NOMO-1 treated with DMSO at 0.1 percent for 48 hours (cell line): ENCODE results near the gene PTGIR.

ENCODE experiments used
- DNase-seq: peaks from one replicate; lab custom pipeline; 2025; ENCODE audit not compliant: unreplicated experiment; lab: John Stamatoyannopoulos, UW

PTGIR gene

DNA sequence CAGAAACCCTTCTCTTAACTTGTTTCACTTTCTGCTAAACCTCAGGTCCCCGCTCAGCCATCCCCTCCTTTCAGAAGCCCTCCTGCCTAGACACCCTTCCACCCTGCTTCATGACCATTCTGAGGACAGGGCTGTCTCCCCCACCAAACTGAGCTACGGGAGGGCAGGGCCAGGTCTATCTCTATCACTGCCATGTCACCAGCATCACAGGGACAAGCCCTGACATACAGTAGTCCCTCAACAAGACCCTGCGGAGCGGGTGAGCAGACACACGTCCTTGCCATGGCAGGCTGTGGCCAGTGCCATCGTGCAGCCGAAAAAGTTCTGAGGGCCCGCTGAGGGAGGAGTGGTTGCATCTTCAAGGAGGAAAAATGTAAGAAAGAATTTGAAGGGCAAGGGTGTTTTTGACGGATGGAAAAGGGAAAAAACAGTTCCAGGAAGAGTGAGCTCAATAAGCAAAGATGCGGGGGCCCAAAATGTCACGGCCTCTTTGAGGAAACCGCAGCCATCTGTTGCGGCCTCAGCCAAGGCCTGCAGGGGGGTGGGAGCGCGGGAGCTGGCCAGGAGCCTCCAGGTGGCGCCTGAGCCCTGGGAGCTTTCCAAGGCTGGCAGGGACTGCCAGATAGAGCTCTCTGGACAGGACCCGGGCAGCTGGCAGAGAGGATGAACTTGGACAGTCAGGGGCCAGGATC lies 8.1 kb downstream of the PTGIR start:
- DNase-seq = peak; percentile 19

DNA sequence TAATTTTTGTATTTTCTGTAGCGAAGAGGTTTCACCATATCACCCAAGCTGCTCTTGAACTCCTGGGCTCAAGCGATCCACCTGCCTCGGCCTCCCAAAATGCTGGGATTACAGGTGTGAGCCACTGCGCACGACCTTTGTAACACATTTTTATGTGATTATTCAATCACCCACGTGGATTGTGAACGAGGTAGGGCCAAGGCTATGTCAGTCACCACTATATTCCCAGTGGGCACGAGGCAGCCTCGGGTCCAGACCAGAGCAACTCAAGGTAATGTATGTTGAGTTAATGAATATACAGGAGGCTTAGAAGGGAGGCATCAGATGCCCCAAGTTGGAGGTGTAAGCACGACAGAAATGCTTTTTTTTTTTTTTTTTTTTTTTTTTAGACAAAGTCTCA lies 8.9 kb downstream of the PTGIR start:
- DNase-seq = no peak

DNA sequence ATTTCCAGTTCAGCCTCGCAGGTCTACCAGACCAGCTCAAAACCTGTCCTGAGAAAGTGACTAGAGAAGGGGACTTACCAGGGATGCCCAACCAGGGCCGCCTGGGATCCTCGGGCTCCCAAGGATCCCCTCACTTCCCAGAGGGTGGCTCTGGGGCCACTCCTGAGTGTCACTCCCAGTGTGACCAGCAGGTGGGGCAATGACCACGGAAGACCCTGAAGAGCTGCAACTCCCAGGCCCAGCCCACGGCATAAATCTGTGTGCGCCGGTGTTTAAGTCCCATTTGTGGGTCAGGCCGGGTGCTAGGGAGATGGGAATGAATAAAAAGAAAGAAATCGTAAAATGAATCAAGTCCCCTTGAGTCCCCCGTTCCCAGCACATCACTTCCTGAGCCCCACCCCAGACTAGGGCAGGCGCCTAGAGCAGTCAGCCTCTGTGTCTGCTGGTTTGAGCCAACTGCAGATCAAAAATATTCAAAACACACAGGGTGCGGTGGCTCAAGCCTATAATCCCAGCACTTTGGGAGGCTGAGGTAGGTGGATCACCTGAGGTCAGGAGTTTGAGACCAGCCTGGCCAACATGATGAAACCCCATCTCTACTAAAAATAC lies 10.7 kb downstream of the PTGIR start:
- peak; percentile 47 for DNase-seq

DNA sequence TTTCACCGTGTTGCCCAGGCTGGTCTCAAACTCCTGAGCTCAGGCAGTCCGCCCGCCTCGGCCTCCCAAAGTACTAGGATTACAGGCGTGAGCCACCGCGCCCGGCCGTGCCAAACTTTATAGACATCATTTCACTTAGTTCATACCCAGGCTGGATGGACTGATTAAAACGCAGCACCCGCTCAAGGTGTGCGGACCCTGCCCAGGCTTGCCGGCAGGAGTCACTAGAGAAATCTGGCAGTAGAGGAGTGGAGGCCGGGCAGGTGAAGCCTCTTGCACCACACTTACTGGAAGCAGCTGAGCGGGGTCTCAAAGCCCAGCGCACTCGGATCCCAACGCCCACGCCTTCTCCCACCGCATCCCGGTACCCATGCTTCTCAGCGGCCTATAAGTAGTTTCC lies 11.4 kb downstream of the PTGIR start:
- DNase-seq = no peak

DNA sequence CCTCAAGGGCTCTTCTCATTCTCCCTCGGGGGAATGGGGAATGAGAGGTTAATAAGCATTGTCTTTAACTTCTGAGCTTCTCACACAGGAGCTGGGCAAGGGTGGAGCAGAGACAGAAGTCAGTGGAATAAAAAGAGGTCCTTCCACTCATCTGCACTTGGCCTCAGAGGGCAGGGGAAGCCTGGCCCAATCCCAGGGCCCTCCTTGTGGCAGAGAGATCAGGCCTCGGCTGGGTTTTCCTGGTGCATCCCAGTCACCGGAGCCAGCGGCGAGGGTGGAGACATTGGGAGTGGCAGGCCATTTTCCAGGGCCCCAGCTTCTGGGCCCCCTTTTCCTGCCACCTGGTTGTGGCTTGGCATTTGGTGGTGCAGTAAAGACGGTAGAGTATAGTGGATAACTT lies 13.1 kb downstream of the PTGIR start:
- DNase-seq = no peak

DNA sequence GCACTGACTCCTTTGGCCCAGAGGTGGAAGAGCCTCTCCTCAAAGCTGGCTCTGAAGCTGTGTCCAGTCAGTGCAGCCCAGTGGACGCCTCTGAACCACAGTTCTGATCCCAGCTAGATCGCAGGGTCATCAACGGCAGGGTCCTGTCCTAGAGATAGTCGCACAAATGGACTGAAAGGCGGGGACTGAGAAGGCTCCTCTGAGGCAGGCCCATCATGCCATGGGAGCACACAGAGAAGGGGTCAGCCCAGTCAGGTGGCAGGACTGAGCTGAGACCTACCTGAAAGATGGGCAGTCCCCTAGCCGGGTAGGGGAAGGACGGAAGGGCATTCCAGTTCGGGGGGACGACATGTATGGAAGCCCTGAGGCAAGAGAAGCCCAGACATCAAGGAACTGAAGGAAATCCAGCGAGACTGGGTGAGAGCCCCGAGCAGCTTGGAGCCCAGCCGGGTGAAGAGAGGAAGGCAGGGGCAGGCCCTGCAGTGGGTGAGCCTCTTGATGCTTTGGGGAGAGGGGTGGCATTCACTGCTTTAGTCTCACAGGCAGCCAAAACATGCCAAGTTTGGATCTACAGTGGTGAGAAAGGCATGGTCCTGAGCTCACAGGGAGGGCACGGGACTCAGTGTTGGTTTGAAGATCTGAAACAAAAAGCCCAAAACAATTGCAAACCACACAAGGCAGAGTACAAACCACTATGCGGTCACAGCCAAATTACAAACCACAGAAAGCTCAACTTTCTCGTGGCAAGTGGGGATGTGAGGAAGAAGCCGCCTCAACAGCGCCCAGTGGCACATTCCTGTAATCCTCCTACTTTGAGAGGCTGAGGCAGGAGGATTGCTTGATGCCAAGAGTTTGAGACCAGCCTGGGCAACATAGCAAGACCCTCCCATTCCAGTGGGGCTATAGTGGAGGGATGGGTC lies 13.8 kb downstream of the PTGIR start:
- peak; percentile 28 for DNase-seq

DNA sequence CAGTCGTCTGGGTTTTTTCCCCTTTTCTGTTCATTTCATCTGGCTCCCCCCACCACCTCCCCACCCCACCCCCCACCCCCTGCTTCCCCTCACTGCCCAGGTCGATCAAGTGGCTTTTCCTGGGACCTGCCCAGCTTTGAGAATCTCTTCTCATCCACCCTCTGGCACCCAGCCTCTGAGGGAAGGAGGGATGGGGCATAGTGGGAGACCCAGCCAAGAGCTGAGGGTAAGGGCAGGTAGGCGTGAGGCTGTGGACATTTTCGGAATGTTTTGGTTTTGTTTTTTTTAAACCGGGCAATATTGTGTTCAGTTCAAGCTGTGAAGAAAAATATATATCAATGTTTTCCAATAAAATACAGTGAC lies 14.5 kb downstream of the PTGIR start:
- DNase-seq = no peak

DNA sequence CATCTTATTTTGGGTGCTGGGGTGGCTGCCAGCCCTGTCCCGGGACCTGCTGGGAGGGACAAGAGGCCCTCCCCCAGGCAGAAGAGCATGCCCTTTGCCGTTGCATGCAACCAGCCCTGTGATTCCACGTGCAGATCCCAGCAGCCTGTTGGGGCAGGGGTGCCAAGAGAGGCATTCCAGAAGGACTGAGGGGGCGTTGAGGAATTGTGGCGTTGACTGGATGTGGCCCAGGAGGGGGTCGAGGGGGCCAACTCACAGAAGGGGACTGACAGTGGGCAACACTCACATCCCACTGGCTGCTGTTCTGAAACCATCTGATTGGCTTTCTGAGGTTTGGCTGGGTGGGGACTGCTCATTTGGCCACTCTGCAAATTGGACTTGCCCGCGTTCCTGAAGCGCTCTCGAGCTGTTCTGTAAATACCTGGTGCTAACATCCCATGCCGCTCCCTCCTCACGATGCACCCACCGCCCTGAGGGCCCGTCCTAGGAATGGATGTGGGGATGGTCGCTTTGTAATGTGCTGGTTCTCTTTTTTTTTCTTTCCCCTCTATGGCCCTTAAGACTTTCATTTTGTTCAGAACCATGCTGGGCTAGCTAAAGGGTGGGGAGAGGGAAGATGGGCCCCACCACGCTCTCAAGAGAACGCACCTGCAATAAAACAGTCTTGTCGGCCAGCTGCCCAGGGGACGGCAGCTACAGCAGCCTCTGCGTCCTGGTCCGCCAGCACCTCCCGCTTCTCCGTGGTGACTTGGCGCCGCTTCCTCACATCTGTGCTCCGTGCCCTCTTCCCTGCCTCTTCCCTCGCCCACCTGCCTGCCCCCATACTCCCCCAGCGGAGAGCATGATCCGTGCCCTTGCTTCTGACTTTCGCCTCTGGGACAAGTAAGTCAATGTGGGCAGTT lies 15.1 kb downstream of the PTGIR start:
- no peak for DNase-seq

DNA sequence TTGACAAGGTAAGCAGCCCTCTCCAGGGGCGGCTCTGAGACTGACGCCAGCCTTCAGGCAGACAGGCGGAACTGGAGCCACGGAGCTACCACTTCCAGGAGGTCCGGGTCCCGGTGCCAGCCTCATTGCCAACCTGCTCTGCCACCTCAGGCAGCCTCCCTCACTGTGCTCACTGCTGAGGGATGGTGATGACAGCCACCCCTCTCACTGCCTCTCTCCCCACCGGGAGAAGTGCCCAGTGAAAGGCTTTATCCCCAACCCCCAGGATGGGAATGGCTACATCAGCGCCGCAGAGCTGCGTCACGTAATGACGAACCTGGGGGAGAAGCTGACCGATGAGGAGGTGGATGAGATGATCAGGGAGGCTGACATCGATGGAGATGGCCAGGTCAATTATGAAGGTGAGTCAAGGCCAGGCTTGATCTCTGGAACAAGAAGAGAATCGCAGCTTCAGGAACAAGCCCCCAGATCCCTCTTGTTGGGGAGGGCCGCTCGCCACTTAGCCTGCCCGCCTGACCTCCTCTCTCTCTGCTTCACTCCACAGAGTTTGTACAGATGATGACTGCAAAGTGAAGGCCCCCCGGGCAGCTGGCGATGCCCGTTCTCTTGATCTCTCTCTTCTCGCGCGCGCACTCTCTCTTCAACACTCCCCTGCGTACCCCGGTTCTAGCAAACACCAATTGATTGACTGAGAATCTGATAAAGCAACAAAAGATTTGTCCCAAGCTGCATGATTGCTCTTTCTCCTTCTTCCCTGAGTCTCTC lies 16.1 kb downstream of the PTGIR start:
- DNase-seq = no peak

DNA sequence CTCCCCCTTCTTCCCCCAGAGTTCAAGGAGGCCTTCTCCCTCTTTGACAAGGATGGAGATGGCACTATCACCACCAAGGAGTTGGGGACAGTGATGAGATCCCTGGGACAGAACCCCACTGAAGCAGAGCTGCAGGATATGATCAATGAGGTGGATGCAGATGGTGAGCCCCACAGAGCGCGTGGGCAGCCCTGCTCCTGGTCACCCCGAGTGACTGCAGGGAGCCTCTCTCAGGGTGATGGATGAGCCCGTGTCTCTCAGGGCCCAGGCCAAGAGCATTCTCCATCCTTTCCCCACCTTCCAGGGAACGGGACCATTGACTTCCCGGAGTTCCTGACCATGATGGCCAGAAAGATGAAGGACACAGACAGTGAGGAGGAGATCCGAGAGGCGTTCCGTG lies 16.7 kb downstream of the PTGIR start:
- no peak for DNase-seq

DNA sequence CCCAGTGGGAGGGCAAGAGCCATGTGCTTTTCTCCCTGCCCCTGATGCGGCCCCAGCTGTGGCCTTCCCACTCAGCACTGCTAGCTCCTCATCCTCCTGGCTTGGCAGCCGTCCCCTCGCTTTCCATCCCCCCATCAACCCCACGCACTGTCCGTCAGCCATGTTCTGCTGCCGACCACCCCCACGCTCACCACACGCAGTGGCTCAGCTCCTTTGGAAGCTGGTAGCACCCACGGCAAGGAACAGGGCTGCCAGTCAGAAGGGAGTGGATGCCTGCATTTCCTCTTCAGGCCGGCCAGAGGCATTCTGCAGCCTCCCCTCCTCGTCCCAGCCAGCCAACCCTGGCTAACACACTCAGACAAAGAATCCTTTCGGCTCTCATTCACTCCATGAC lies 17.4 kb downstream of the PTGIR start:
- DNase-seq = peak; percentile 54

DNA sequence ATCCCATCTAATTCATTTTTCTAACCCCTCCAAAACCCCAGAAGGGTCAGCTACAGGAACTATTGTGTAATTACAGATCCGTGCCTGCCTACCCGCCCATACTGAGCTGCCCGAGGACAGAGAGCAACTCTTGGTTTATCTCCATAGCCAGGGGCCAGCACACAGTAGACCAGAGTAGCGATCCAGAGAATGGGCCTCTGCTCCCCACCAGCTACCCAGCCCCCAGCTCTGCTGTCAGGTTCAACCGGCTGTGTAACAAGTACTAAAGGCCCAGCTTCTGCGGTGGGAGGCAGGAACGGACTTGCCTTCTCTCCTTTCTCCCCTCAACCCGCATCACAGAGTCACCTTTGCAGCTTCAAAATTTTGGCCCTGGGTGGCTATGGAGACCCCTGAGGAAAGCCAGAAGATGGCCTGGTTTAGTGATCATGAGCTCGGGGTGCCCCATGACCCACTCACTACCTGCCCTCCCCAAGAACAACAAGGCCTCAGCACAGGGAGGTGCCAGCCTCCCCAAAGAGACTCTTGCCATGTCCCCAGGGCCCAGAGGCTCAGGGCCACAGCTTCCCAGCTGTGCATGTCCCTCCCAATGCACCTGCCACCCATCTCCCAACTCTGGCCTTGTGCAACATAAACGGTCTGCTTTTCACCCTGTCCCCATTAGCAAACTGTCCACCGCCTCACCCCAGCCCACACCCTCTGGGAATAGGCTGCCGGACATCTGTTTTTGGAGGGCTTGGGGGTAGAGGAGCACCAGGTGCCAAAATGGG lies 18.0 kb downstream of the PTGIR start:
- no peak for DNase-seq

DNA sequence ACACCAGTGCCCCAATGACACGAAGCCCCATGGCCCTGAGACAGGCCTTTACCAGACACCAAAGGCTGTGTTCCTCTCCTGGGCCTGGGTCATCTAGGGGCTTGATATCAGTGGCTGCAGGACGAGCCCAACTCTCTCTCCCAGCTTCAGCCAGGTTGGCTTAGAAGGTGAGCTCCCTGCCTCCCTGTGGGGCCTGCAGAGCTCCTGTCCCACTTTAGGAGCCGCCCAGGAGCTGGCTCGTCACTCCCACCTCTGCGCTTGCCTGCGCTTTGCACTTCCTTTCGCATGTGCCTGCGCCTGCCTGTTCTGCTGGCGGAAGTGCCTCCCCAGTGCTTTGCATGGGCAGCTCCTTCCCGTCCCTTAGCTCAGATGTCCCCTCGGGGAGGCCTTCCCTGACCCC lies 18.9 kb downstream of the PTGIR start:
- no peak for DNase-seq

DNA sequence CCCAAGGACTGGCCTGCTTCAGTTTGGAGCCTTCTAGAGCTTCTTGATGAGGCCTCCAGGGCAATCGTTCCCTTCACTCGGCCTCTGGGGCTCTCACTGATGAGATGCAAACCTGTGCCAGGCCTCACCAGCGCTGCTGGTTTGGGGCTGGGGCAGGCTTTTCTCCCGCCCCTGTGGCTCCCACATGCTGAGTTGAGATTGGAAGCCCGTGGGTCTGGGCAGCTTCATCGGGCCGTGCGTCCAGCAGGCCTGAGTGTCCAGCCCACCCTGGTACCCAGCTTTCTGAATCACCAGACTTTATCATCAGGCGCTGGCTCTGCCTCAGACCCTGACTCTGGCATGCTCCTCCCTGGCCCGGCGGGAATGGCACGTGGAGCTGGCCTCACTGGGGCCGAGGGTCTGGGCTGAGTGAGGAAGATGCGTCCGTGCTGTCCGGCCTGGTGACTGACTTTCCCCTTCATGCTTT lies 19.5 kb downstream of the PTGIR start:
- DNase-seq = no peak

DNA sequence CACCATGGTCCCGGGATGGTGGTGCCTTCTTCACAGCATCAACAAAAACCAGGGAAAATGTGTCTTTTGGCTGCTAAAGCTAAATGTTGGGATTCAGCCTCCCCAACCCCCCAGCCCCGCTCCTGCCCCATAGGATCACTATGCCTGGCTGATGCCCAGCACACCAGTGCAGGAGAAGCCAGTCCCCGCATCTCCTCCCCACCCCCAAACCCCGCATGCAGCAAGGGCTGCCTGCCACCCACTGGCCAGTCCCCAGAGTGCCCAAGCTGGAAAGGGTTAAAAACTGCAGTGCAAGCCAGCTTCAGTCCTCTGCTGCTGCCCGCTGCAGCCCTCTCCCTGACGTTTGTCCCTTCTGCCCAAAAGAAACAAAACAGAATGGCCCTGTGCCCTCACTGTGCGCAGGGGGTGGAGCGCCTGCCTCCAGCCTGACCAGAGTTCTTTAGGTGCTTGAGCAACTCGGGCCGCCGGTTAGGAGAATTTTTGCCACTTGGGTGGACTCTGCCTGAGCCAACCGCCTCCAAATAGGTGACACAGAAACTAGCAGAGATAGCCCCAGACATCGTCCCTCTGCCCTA lies 20.0 kb downstream of the PTGIR start:
- no peak for DNase-seq

DNA sequence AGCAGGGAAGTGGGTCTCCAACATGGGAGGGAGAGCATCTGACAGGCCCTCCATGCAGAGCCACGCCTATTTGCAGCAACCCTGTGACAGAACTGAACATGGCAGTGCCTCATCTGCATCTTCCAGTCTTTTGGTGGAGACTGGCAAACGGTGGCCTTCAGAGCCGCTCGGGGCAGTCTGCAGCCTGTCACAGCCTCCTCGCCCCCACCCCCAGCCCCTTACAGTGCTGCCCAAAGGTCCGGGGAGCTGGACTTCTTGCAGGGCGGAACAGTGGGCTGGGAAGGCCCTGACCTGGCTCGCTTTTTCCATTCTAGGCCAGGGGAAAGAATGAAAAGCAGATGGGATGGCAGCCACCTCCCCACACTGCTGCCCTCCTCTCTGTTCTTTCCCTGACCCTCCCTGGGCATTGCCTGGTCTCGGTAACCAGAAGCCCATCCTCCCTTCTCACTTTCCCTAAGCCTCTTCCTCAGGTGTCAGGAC lies 21.1 kb downstream of the PTGIR start:
- no peak for DNase-seq

DNA sequence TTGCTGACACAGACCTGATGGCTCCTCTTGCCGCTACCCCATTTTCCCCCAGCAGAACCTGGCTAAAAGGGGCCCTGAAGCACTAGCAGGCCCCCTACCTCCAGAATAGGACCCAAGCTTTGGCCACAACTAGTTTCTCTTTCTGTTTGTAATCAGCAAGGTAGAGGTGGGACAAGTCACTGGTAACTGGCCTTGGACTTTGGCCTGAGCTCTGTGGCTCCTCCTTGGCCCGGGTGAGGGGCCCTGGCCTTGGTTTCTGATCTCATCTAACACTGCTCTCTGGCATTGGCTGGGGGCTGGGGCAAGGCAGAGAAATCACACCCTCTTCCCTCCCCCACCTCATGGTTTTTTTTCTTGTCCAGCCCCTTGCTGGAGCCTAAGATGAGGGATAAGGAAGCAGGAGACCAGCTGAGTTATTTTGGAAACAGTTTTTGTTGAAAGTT lies 21.7 kb downstream of the PTGIR start:
- no peak for DNase-seq

DNA sequence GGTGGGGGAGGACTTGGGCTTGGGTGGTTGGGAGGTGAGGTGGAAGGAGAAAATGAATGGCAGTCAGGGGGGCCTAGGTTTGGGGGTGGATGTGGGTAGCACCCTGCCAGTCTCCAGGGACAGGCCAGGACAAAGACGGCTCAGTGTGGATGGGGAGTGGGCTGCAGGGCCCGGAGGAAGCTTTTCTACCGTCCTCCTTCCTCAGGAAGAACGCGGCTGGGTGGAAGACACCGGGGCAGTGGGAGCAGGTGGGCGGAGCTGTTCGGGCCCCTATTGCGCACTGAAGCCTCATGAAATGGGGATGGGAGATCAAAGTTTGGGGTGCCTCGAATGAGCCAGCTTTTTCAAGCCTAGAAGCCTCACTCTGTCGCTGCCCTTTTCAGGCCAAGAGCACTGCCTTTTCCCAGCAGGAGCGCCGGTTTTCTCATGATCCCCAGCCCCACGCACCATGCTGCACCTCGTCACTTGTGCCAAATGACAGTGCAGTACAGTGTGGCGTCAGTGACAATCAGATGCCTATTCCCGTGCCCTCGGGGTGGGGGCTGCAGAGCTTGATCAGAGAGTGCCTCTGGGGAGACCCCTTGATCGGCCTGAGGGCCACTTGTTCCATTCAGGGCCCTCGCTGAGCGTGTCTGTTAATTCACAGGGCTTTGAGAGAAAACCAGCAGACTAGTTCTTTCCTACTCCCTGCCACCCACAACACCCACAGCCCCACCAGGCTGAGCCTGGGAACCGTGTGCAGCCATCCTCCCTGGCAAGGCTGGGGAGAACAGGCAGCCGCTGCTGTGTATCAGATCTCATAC lies 22.3 kb downstream of the PTGIR start:
- no peak for DNase-seq
